Activated CD4-positive, CD25-positive, alpha-beta regulatory T cell treated with anti-CD3 and anti-CD28 coated beads, Interleukin-2, amount 50 U/mL, for 72 hours (primary cell): ENCODE results near the gene BUB1.
"Not testable (repeated sequence)": the region's sequence is repeated elsewhere in the genome, so short reads cannot be mapped to it uniquely, and the experiment has no call there.

Source experiments
- DNase-seq: peaks from one replicate; pipeline ENCODE4 v3.0.0; 2021

Gene BUB1

DNA sequence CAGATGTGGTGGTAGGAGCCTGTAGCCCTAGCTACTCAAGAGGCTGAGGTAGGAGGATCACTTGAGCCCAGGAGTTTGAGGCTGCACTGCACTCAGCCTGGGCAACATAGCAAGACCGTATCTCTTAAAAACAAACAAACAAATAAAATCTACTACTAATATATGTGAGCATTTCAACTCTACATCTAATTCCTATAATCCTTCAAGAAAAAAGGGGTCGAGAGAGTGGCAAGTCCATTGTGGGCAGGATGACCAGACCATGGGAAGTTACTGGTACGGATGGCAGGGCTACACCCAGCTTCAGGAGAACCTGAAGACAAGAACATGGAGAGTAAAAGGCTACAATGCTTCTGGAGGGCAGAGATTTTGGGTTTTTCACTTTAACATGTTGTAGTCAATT is 24.0 kb downstream of the BUB1 start:
- DNase-seq: no peak

DNA sequence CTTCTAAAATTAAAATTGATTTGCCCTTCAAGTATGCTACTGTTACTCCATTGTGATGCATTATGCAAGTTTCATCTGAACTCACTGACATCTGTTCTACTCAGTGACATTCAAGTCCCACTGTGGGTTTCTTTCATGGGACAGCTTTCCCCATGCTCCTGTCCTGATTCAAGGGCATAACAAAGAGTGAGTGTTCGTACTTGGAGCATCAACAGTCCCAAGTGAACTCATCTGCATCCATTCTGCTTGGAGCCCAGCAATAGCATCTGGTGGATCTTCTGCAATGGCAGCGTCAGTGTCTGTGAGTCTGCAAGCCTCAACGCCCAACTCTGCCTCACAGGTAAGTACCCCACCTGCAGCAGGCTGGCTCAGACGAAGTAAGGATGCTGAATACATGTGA is 27.5 kb downstream of the BUB1 start:
- DNase-seq: no peak

DNA sequence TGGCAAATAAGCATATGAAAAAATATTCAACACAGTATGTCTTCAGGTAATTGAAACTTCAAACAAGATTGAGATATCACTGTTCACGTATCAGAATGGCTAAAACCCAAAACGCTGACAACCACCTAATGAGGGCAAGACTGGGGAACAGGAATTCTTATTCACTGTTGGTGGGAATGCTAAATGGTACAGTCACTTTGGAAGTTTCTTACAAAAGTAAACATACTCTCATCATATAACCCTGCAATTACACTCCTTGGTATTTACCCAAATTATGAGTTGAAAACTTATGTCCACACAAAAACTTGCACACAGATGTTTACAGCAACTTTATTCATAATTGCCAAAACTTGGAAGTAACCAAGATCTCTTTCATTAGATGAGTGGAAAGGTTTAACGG is 30.1 kb downstream of the BUB1 start:
- DNase-seq: no peak

DNA sequence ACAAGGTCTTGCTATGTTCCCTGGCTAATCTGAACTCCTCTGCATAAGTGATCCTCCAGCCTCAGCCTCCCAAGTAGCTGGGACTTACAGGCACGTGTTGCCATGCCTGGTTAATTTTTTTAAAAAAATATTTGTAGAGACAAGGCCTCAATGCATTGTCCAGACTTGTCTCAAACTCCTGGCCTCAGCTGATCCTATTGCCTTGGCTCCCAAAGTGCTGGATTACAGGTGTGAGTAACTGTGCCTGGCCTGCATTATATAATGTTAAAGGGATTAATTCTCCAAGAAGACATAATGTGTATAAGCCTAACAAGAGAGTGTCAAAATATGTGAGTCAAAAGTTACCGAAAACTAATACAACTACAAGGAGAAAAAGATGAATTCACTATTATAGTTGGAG is 32.2 kb downstream of the BUB1 start:
- no peak for DNase-seq

DNA sequence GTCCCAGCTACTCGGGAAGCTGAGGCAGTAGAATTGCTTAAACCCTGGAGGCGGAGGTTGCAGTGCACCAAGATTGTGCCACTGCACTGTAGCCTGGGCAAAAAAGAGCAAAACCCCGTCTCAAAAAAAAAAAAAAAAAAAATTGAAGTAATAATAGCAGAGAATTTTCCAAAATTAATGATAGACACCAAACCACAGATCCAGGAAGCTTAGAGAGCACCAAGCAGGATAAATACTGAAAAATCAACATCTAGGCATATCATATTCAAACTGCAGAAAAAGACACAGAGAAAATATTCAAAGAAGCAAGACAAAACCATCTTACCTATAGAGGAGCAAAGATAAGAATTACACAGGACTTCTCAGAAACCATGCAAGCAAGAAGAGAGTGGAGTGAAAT is 33.5 kb downstream of the BUB1 start:
- DNase-seq: no peak

DNA sequence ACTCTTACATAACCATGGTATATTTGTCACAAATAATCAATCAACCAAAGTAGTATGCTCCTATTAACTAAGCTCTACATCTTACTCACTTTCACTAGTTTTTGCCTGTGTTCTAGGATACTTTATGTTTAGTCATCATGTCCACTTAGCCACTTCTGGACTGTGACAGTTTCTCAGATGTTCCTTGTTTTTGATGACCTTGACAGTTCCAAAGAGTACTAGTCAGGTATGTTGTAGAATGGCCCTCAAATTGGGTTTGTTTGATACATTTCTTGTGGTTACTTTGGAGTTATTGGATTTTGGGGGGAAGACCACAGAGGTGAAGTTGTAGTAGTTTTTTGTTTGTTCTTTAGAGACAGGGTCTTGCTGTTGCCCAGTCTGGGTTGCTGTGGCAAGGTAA is 35.5 kb downstream of the BUB1 start:
- DNase-seq: no peak

DNA sequence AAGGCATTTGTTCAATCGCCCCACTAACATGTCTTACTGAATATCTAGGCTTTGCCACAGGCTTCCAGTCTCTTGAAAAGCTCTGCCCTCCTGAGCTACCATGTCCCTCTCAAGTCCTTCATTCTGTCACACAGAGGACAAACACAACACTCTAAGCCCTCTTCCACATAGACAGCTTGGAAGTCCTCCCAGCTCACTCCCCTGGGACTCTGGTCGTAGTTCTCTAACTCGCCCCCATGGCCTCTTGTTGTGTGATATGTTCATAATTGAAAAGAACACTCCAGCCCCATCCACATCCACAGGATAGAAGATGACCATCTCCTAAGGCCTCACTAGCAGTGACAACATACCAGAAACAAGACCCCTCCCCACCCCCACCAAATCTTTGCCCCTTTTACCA is 37.9 kb downstream of the BUB1 start:
- DNase-seq: no peak

DNA sequence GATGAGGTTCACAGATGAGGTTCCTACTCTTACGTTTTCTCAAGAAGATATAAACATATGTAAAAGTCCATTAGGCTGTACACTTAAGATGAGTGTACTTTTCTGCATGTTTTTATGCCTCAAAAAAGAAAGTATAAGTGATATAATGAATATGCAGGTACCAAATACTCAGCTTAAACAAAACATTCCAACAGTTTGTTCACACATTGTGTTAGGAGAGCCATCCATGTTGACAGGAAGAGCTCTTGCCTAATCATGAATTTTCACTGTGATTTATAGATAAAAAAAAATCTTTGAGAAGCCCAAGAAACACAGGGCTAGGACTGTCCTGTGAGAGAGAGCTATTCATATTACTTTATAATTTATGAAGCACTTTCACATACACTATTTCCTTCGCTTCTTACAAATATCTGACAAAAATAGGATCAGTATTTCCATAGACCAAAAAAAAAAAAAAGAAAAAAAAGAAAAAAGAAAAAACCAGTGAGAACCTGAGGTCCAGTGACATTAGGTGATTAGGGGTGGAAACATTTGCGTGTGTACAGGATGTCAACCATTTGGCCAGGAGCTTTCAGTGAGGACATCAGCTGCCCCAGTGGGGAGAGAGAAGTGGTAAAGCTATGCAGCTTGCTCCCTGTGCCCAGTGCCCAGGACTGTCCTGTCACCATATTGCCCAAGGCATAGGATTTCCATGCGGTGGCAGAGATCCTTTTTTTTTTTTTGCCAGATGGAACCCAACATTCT is 38.7 kb downstream of the BUB1 start:
- DNase-seq: no peak

DNA sequence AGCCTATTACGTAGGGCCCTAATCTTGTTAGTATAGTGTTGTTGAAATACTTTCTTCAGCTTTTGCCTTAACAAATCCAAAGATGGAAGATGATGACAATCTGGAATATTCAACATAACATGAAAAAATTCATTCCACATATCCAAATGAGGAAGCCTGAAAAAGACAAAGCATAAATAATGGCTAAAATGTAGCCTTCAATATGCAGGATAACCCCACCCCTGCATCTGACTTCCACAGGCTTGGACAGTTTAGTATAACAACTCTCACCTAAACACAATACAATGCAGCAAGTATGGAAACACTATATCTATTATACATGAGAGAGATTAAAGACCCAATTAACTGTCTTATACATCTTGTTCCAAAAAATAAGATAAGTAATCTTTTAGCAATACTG is 39.9 kb downstream of the BUB1 start:
- DNase-seq: no peak

DNA sequence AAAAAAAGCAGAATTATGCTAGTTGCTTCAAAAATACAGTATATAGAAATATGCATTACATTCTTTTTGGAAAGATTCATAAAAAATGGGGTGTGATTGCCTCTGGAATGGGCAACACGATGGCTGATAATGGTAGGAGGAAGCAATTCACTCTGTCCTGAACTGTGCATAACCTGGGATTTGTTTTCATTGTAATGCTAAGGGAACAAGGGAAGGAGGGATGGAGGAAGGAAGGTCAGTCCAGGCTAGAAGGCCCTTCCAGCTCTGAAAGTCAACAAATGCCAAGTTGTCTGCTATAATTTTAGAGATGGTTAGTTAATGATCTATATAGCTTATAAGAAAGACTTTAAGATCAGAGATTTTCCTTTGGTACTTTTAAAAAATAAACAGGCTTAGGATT is 40.8 kb downstream of the BUB1 start:
- no peak for DNase-seq

DNA sequence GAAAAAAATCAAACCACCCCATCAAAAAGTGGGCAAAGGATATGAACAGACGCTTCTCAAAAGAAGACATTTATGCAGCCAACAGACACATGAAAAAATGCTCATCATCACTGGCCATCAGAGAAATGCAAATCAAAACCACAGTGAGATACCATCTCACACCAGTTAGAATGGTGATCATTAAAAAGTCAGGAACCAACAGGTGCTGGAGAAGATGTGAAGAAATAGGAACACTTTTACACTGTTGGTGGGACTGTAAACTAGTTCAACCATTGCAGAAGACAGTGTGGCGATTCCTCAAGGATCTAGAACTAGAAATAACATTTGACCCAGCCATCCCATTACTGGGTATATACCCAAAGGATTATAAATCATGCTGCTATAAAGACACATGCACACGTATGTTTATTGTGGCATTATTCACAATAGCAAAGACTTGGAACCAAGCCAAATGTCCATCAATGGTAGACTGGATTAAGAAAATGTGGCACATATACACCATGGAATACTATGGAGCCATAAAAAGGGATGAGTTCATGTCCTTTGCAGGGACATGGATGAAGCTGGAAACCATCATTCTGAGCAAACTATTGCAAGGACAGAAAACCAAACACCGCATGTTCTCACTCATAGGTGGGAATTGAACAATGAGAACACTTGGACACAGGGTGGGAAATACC is 41.8 kb downstream of the BUB1 start:
- not testable (repeated sequence) for DNase-seq

DNA sequence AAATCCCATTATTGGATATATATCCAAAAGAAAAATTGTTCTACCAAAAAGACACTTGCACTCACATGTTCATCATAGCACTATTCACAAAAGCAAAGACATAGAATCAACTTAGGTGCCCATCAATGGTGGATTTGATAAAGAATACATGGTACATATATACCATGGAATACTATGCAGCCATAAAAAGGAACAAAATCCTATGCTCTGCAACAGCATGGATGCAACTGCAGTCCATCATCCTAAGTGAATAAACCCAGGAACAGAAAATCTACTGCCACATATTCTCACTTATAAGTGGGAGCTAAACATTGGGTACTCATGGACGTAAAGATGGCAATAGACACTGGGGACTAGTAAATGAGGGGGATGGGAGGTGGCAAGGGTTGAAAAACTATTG is 50.5 kb downstream of the BUB1 start:
- DNase-seq: not testable (repeated sequence)

DNA sequence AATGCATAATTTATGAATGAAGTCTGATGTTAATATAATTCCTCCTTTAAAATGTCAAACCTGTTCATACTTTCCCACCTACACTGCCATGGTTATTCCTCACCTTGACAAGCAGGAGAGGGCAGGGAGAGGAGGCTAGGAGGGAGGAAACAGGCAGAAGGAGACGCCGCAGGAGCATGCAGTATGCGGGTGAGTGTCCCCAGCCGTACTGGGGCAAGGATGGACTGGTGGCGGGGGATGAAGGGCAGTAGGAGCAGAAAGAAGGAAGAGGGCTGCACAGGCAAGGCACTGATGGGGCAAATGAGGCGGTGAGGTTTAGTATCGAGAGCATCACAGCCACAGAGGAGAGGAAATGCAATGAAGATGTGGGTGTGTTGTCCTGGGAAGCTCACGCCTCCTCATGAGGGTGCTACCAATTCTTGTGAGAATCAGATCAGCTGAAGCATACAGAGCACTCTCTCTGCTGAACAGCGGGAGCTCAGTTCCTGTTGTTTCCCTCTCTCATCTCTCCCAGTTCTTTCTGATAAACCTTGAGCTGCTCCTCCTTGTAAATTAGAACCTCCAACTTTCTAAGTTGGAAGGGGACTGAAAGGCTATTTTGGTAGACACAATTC is 58.4 kb downstream of the BUB1 start:
- DNase-seq: not testable (repeated sequence)

DNA sequence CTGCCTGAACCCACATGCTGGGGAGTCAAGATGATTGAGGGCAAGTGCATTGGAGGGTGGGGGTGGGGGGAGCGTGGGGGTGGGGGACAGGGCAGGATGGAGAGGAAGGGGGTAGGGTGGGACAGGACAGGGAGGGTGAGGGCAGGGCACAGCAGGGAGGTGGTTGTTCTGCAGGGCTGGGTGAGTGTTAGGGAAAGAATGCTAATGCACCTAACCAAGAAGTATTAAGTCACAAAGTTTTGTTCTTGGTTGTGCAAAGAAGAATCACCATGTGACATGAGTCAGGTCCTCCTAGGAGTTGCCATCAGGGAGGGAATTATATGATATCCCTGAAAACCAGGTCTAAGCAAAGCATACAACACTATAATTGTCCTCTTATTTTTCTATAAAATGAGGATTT is 63.9 kb downstream of the BUB1 start:
- DNase-seq: not testable (repeated sequence)

DNA sequence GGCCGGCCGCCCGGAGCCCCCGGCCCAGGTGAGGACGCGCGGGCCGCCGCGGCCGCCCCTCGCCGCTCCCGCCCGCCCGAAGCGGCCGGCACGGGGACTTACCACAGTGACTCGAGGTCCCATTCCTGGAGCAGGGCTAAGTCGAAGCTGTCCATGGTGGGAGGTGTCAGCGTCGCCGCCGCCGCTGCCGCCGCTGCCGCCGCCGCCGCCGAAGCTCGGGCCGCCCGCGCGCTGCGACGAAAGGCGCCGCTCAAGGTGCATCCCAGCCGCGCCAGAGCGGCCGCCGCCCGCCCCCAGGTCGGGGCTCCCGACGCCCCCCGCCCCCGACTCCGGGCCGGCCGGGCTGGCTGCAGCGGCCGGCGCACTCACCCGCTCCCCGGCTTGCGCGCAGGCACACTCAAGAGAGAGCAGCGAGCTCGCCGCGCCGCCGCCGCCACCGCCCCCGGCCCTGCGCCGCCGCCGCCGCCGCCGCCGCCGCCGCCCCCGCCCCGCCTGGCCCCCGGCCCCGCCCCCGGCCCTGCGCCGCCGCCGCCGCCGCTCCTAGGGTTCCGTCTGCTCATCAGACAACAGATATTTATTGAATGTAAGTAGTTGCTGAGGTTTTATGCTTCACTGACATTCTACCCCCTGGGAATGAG is 67.1 kb downstream of the BUB1 start:
- not testable (repeated sequence) for DNase-seq

DNA sequence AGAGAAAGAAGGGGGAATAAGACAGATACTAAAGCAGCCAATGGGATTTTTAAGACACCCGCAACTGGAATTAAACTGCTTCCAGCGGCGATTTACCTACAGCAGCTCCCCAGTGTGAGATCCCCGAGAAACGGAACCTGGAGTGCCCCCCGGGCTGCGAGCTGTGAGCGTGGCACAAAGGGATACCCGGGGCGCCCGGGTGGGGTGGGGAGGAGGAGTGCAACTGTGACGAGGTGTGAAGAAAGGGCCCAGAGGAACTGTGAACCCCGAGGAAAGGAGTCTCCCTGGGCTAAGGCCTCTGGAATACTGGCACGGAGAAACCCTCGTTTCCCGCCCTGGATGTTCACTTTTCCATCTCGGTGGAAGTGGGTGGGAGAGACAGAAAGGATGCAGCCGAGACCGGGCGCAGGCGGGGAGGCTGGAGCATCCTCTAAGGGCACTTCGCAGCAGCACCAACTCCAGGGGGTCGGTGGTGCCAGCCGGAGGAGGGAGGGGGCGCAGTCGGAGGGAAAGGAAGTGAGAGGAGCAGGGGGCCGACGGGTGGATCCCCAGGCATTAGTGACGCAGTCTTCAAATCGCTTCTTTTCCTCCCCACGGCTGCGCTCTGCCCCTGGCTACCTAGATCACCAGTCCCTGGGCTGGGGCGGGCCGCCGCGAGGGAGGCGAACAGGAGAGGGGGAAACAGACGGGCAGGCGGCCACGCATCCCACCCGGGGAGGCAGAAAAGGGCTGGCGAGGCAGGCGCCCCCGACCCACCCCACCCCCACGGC is 67.8 kb downstream of the BUB1 start:
- DNase-seq: not testable (repeated sequence)

DNA sequence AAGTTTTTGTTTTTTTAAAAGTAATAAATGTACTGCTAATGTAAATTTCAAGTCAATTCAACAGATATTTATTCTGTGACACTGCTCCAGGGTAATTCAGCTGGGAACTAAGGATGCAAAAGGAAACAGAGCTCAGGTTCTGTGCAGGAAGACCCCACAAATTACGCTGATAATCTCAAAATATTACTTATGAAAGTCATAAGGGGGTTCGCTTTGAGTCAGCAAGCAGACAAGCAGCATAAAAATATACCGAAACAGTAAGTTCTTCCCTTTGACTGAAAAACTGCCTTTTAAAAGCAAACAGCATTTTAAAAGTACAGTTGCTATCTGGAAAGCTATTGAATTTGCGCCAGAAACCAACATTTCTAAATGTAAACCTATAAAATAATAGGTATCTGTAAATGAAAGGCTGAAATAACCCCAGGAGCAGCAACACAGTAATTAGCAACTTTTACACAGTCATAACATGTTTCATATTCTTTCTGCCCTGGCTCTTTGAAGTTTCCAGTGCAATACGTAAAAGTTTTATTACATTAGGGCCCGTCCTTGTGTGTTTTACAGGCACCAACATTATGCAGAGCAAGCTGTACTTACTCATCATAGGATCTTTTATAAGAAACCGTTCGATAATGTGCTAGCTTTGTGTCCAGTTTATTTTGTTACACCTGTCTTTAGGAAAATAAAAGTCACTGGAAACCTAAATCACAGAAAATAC is 68.9 kb downstream of the BUB1 start:
- DNase-seq: not testable (repeated sequence)

DNA sequence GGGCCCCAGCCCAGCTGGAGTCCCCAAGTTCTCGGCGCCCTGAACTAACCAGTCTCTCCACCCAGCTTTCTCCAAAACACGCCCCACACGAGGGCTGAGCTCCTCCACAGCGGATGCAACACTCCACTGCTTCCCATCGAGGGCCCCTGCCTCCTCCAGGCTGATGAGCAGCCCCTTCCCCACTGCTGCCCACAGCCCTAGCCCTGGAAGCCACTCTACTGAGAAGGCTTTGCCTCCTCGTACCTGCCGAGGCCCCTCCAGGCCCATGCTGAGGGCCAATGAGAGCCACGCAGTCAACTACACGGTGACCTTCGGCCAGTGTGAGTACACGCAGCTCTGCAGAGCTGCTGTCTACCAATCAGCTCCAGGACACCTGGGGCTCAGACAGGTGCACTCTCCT is 72.8 kb downstream of the BUB1 start:
- not testable (repeated sequence) for DNase-seq

DNA sequence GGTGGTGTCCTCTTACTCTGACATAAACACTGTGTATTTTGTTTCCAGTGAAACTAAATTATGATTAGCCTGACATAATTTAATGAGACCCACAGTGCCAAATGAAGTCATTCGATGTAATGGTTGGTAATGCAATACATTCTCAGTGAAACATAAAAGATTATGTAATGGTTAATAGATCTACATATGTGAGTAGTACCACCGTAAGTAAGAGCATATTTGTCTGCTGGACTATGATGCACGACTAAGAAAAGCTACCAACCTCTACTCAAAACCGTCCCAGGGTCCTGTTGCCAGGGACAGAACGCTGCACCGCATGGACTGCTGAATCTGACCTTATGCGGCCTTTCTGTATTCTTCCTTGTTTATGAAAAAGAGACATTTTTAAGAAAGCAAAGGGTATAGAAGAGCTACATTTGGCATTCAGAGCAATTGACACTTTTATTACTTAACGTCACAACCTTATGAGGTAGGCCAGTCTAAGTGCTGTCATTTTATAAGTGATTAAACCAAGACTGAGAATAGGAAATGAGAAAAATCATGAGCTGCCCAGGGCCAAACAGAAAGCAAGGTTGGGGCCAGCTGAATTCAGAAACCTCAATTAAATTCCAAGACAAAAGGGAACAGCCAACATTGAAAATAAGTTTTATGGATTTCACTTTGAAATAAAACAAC is 73.8 kb downstream of the BUB1 start:
- not testable (repeated sequence) for DNase-seq

DNA sequence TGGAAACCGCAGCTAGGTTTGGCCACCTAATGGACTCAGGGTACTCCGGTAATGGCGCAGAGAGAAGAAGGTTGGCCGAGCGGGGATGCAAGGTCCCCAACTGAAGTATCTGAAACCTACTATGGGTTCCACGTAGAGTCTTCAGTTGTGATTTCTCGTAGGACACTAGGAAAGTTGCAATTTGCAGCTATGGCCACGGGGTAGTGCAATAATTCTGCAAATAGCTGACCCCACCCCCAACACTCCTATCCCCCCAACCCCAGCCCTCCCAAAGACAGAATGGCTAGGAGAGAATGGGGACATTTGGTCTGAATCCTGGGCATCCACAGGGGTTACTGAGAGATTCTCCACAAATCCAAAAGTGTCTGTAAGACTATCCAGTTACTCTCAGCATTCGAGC is 75.7 kb downstream of the BUB1 start:
- not testable (repeated sequence) for DNase-seq

DNA sequence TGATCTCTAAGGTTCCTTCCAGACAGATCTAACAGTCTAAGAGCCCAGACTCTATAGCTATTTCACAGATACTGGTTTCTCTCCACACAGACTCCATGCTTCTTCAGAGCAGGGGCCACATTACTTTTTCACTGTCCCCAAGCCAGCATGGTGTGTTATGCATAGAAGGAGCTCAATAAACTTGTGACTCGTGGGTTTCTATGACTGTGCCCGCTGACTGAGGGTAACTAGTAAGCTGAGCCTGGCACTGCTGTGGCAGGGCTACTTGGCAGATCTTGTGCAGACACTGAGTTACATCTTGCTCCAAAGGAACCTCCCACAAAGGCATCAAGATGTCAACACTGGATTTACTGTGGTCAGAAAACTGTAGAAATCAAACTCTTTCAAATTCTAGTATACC is 85.9 kb downstream of the BUB1 start:
- not testable (repeated sequence) for DNase-seq
